HG03095 (cell line): ENCODE results near the gene PARD3B.

ENCODE experiments used
- ATAC-seq: cut with Tn5 transposase; IDR thresholded peaks from one replicate; pipeline ENCODE4 v1.9.1; 2021; ENCODE audit warnings: moderate library complexity; ENCODE audit not compliant: unreplicated experiment

Gene PARD3B

DNA sequence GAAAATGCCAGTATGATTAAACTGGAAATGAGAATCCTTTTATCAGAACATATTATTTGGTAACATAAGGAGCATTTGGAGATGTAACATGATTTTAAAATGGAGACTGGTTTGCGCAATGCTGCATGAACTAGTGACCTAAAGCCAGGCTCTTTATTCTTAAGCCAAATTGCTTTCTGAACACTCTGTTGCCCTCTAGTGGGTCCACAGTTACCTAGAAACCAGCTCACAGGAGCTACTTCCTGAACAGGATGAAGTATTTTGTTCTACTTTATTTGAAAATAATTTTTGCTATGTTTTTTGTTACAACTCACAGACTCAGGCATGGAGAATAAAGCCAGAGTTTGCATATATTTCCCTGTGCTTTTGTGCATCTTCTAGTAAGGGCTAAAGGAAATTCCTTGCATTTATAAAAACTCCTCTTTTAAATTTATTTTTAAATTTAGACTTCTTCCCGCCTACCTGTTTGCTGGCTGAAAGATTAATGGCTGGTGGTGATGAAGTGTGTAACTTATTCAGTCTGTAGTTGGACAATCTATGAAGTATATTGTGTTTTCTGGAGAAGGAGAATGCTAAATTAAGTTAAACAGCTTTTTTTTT, 146.7 kb downstream of the PARD3B start:
- peak; percentile 65 for ATAC-seq

DNA sequence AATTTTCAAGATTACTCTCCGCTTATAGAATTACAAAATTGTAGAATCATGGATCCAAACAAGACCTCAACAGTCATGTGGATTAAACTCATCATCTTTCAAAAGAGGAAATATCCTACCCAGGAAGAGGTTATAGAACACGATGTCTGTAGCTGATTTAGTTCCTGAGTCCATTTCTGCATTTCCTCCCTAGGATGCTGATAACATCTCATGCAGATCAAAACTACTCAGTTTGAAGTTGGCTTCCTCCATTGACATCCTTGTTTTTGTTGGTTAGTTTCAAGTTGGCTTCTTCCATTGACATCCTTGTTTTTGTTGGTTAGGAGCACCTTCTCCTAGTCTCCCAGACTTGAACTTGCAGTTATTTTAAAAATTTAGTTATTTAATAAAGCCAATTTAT, 147.5 kb downstream of the PARD3B start:
- no peak for ATAC-seq

DNA sequence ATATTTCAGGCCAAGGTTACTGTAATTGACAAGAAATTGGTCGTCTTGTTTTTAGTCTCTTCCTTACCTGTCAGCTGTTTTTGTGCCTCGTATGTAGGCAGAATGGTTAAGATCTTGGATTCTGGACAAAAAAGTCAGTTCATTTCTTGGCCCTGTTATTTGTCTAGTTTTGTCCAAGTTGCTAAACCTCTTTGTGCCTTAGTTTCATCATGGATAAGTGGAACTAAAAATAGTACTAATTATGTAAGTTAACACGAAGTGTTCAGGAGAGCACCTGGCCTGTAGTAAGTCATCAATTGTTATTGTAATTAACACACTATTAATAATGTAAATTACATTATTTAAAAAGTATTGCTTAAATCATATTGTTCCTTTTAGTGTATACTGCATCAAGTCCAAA, 148.0 kb downstream of the PARD3B start:
- ATAC-seq: no peak

DNA sequence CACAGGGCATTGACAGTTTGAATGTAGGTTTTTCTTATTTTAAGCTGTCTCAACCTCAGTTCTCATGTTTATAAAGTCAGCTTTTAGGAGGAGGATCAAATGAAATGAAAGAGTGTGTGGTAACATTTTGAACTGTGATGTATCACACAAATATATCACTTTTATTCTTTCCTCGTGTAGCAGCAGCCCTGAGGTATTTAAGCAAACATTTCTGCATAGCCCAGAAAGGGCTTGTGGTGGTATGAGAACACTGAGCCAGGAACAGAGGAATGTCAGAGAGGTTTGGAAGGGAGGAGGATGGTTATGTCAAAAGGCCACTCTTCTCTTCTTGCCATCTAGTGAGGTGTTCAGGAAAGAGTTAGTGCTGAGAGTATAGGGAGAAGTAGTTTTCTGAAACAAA, 150.2 kb downstream of the PARD3B start:
- no peak for ATAC-seq

DNA sequence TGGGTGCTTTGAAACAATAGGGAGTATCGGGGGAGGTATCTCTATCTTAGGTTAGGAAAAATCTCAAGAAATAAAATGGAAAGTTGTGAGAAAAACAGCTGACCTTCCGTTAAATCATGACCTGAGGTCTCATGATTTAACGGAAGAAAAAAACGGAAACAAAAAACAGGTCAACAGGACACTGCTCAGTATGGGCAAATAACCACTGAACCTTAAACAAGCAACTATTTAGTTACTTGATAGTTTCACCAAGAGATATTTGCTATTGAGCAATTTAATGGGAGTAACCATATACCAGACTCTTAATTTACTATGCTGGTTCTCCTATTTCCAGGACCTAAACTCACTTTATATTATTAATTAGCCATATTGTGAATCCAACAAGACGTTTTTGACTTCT, 150.8 kb downstream of the PARD3B start:
- no peak for ATAC-seq

DNA sequence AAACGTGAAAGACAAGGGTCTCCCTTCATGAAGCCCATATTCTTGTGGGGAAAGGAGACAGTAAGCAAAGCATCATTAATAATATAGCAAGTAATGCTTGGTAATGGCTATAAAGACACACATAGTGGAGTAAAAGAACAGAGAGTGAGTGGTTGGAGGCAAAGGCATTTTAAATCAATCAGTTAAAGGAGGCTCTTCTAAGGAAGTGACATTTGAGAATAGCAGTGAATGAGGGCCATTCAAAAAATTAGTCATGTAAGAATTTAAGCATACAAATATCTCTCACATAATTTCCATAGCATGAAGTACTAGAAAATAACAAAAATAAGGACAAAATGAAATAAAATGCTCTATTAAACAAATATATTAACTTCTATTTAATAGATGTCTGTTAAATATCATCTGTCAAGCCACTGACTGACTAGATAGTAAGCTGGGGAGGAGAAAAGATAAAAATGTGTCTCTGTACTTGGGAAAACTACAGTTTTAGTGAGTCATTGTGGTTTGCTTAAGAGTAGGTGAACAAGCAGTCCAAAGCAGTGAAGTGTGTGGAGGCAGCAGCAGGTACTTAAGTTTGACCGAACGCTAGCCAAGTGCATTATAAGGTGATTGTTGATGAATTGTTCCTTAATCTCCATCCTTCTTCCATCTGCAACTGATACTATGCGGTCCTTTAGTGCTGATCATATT, 160.1 kb downstream of the PARD3B start:
- ATAC-seq: no peak

DNA sequence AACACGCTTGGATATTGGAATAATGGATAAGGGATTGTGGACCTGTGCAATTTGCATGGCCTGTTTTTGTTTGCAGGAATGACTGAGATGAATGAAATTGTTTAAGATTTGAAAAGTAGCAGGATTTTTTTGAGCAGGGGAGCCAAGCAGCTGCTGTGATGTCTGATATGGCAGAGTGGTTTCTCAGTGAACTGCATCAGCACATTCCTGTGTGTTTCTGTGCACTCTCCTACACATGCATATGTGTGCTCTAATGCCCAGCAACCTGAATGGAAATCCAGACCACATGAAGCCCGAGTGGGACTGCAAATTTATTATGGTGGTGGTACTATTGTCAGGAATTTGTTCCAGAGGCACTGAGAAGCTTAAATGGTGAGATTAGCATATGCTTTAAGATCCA, 161.7 kb downstream of the PARD3B start:
- no peak for ATAC-seq

DNA sequence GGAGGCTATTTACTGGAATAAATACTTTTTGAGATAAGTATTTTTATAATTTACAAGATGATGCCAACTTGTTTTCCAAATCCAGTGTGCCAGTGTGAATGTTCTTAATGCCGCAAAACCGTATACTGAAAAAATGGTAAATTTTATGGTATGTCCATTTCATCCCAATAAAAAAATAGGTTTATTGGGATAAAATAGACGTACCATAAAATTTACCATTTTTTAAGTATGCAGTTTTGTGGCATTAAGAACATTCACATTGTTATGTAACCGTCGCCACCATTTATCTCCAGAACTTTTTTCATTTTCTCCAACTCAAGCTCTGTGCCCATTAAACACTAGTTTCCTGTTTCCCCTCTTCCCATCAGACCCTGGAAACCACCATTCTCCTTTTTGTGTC, 167.9 kb downstream of the PARD3B start:
- ATAC-seq: no peak

DNA sequence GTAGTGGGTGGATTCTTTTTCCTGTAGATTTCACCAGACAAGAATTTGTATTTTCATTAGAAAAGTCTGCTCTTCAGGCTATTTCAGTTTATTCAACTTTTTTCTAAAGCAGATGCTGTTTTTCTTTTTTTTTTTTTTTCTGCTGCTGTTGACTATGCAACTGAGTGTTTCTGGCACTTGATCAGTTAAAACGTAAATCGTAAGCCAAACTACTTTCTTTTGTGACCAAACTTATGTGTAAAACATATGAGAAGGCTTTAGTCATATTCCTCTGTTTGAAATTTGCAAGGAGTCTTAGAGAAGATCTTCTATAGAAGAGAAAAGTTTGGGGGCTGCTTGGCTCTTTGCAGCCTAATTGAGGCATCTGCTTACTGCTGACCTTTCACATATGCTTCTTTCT, 170.1 kb downstream of the PARD3B start:
- ATAC-seq: no peak

DNA sequence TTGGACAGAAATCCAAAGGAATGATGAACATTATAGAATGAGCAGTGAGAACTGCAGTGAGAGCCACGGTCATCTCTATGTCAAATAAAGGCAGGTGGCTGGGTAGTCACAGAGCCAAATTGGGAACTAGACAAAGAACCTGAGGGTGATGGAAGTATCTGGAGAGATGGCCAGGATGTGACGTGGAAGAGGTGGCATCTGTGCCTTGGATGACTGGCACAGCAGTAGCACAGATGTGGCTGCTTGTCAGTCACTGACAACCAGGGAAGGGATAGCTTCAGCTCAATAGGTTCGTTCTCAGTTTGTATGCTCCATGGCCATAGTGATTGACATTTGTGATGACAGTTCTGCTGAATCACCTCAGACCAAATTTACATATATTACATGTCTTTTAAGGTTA, 172.3 kb downstream of the PARD3B start:
- ATAC-seq: no peak

DNA sequence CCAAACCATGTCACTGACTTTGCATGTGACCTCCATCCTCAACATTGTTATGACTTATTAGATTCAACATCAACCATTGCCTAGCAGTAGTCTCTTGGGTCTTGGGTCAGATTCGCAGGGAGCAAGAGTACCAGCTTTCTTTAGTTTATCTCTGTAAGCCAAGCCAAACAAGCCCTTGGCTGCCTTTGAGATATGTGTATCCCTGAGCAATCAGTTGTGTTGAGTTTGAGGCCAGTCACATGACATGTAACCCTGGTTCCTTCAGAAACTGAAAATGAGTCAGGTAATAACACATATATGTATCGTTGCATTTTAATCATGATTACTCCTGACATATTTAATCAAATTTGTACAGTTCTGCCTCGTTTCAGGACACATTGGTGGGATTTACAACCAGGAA, 173.3 kb downstream of the PARD3B start:
- ATAC-seq: no peak

DNA sequence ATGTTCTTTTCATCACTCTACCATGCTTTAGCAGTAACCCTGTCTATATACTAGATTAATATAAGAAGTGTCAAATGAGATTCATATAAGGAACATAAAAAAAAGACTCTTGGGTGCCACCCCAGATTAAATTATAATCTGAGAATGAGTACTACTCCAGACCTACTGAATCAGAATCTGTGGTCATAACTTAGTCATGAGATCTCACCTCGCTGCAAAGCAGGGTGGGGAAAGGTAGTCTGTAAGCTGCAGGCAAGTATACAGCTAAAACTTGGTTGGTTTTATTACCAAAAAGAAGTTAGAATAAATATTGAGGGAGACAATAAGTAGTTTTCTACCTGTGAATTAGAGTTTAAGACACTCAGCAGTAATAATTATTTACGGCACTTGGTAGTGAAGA, 175.6 kb downstream of the PARD3B start:
- ATAC-seq: no peak

DNA sequence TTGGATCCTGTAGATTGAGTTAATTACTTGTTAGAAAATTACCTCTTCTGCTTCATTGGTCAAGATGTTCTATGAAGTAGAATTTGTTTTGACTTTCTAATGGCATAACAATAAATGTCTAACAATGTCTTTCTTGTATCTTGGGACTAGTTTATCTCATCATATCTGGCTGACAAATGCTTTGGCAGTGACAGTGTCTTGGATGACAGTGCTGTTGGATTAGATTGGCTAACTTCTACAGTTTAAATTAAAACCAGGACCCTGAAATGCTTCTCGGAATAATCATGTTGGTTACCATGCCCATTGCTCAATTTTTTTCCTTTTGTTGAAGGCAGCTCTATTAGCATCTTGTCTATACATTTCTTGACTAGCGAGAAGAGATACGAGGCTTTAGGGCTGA, 176.9 kb downstream of the PARD3B start:
- no peak for ATAC-seq

DNA sequence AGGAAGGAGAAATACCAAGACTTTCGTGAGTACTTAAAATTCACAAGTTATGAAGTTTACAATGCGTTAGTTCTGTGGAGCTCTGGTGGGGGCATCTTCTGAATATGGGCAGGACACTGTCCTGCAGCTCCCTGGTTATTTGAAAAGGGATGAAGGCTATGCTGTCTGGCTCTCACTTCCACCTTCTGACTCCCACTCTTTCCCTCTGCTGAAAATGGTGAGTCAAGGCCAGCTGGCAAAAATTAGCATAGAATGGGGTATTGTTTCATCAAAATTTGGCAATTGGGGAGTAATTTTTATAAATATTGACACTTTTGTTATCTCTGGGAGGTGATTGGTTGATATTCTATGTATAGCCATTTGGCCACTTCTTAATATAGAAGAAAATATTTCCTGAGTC, 177.4 kb downstream of the PARD3B start:
- no peak for ATAC-seq

DNA sequence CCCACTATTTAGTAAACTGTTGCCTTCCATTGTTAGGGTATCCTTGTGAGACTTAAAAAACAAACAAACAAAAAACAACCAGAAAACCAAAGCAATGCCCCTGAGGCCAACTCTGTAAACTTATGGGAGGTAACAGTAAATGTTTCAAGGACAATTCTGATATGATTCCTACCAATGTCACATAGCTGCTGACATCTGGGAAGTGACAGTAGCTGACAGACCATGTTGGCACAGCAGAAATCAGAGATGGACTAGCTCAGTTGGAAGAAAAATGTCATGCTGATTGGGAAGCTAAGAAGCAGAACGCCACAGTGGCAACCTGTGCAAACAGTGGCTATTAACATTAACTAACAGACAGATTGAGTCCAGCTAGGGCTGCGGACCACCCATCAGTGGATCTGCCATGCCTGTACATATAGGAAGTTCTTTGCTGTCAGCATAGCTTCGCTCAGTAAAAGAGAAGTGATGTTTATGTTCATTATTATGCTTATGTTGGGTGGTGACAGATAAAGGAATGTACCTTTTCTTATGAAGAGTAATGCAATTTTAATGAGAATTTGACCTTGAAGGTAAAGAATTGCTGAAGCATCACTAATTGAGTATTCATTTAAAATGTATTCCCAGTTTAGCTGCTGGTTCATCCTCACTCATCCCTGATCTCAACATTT, 180.6 kb downstream of the PARD3B start:
- ATAC-seq: no peak

DNA sequence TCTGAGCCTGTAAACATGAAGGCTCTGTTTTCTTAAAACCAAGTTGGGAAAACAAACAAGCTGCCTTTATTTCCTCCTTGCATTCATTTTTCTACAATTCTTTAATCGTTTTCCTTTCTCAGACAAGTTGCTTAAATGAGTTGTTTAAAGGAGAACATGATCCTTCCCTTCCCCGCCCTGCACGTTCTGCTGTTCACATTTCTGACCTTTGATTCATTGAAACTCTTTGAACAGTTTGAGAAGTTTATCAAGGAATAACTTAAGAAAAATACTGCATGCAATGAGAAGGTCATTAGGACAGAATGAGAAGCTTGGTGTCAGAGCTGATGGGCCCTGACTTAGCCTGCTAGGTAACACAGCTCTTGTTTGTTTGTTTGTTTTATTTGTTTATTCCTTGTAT, 181.6 kb downstream of the PARD3B start:
- ATAC-seq: no peak

DNA sequence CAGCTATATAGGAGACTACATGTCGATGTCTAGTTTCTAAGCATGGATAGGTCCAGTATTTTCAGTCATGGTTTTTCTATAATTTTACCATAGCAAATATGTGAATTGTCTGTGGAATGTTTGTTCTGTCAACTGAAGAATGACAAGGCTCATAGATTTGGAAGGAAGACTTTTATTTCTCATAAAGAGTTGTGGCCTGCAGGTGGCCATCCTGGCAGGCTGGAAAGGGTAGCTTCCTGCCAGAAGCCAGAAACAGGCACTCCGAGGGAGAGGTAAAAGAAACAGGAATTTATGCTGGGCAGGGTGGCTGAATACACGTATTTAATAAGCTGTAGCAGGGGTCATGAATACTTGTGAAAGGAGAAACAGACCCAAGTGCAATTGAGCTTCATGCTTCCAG, 182.1 kb downstream of the PARD3B start:
- no peak for ATAC-seq

DNA sequence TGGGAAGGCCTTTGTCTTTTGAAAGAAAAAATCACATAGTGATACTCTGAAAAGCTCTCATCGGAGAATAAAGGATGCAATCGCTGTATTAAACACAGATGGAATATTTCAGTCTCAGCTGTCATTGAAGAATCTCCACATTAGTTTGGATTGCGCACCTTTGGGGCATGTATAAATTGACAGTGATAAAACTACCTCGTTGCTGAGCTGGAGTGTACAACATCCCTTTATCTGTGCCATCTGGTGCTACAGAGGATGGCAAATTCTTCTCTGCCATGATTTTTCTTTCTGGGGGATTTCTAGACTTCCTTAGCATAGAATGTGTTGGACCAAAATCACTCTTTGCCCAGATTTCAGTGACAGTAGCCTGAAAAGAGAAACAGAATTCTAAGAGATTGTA, 185.3 kb downstream of the PARD3B start:
- no peak for ATAC-seq

DNA sequence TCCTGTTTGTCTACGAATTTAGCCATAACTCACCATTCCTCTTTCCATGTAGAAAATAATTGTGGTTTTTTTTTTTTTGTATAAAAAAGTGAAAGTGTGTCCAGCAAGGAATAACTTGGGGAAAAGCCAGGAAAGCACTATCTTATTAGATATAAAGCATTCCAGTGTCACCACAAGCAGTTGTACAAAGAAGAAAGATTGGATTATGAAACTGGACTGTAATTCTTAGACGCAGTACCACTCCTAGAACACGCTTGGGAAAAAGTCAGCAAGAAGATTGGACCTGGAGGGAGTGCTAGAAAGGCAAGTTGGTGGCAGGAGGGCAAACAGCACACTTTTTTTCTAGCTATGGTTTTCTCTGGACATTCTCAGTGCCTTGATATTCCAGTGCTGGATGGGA, 186.7 kb downstream of the PARD3B start:
- no peak for ATAC-seq

DNA sequence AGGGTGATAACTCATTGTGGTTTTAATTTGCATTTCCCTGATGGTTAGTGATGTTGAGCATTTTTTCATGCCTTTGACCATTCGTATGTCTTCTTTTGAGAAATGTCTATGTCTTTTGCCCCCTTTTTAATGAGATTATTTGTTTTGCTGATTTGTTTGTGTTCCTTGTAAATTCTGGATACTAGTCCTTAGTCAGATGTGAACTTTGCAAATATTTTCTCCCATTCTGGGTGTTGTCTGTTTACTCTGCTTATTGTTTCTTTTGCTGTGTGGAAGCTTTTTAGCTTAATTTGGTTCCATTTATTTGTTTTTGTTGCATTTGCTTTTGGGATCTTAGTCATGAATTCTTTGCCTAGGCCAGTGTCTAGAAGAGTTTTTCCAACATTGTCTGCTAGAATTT, 192.0 kb downstream of the PARD3B start:
- no peak for ATAC-seq

DNA sequence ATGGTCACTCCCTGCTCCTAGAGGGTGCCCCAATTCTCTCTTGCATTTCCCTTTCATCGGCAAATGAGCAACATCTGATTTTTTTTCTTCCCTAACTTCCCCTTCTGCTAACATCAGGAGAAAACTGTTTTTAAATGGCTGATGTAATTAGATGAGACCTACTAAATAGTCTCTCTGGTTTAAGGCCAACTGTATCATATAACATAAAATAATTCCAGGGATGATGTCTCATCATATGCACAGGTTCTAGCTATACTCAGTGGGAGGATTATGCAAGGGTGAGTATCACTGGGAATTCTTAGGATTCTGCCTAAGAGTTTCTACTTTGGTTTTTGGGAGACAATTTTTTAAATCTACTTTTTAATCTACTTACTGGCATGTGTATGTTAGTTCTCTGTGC, 193.4 kb downstream of the PARD3B start:
- ATAC-seq: no peak

DNA sequence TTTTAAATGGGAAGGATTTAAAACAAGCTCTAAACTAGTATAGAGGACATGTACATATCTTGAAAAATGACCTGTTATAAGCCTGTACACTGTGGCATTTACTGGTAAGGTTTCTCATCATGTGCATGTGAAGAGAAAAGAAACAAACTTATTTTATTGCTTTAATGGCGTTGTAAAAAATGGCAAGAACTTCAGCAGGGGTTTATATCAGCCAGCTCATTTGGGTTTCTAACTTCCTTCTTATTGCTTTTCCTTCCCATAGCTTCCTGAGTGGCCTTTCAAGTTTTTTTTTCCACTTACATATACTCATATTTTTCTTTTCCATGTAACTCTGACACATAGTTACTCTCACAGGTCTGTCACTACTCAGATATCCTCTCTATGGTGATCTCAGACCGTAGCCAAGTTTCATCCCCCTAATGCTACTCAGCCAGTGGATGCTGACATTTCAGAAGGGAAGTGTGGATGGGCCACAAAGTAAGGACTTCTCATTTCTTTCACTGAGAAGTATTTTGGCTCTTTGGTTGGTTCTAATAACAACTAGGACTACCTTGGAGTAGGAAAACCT, 198.2 kb downstream of the PARD3B start:
- ATAC-seq: no peak
